Activated CD4-positive, alpha-beta T cell treated with anti-CD3 and anti-CD28 coated beads for 1 hour (primary cell): Measurements from ENCODE around the gene SUSD6.

Experiments used
- DNase-seq: peaks from one replicate; pipeline ENCODE4 v3.0.0-alpha.2; 2020

Gene SUSD6

GRCh38 chr14:69611172-69612013 is at the start of gene SUSD6:
Gene SUSD6 (plus strand): TSS chr14:69611596. CDS start chr14:69658593, 46,997 bp downstream.
- DNase-seq: peak; percentile 82

- DNase-seq: no peak
Observed at GRCh38 chr14:69561893-69562292, 49.5 kb upstream of the SUSD6 start.

GRCh38 chr14:69567563-69567962 is 43.8 kb upstream of the SUSD6 start:
- no peak for DNase-seq

- no peak for DNase-seq
Observed at GRCh38 chr14:69569859-69570258, 41.5 kb upstream of the SUSD6 start.

GRCh38 chr14:69570836-69571330 is 40.5 kb upstream of the SUSD6 start:
- DNase-seq: no peak

GRCh38 chr14:69571449-69572029 is 39.9 kb upstream of the SUSD6 start:
- DNase-seq: no peak

- no peak for DNase-seq
Observed at GRCh38 chr14:69572030-69572840, 39.2 kb upstream of the SUSD6 start.

- no peak for DNase-seq
Observed at GRCh38 chr14:69572841-69573135, 38.6 kb upstream of the SUSD6 start.

- no peak for DNase-seq
Observed at GRCh38 chr14:69573205-69573830, 38.1 kb upstream of the SUSD6 start.

GRCh38 chr14:69573831-69574262 is 37.5 kb upstream of the SUSD6 start:
- no peak for DNase-seq

- peak; percentile 62 for DNase-seq
Observed at GRCh38 chr14:69574263-69574953, 37.0 kb upstream of the SUSD6 start, which contains the start of gene CCDC177. Gene CCDC177 (minus strand): TSS chr14:69574871. CDS start chr14:69573622, 1,249 bp downstream.

- DNase-seq: no peak
Observed at GRCh38 chr14:69574954-69575295, 36.5 kb upstream of the SUSD6 start.

- DNase-seq: no peak
Observed at GRCh38 chr14:69579476-69579875, 31.9 kb upstream of the SUSD6 start.

- DNase-seq: no peak
Observed at GRCh38 chr14:69580009-69580577, 31.3 kb upstream of the SUSD6 start.

GRCh38 chr14:69581316-69581935 is 30.0 kb upstream of the SUSD6 start:
- DNase-seq: no peak

GRCh38 chr14:69582212-69582611 is 29.2 kb upstream of the SUSD6 start:
- DNase-seq: no peak

- DNase-seq: no peak
Observed at GRCh38 chr14:69582829-69583228, 28.6 kb upstream of the SUSD6 start.

- no peak for DNase-seq
Observed at GRCh38 chr14:69584389-69584788, 27.0 kb upstream of the SUSD6 start.

- DNase-seq: no peak
Observed at GRCh38 chr14:69586404-69586803, 25.0 kb upstream of the SUSD6 start.

GRCh38 chr14:69587389-69587788 is 24.0 kb upstream of the SUSD6 start:
- no peak for DNase-seq

- DNase-seq: no peak
Observed at GRCh38 chr14:69591317-69591716, 20.1 kb upstream of the SUSD6 start.
